ENCODE results near the gene DNAJB5.

Gene DNAJB5

DNA sequence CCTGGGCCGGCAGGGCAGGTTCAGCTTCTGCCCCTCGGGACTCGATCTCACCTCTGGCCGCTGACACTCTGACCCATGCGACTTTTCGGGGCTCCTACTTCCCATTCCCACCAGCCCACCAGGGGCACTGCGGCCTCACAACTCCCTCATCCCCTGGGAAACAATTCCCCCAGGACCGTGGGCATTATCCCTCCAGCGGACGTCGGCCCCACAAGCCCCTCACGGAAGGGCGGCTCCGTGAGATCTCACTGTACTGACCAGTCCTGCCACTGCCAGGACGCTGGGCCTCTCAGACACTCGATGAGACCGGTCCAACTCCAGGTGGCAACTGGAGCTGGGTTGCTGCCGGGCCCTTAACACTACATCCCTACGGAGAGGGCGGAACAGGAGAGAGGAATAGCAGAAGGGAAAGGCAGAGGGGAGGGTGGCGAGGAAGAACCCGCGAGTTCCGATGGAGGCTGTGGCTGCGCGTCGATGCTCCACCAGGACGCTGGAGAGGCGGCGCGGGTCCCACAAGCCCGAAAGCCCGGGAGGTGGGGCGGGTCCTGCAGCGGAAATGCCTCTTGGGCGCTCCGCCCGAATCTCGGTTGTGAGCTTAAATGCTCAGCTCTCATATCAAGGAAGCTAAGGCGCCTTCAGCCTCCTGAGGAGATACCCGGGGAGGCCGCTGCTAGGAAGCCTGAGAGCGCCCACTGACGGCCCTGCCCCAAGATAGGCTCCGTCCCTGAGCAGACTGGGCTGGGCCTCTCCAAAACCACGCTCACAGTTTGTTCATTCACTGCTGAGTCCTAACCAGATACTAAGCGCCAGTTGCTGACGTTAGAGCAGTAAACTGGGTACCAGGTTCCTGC lies 46.5 kb downstream of the DNAJB5 start:
- TF ChIP-seq CREB1 (IDR thresholded peaks at IDR 0.05; ENCODE audit: low read depth) (no peak), NFIC (IDR thresholded peaks at IDR 0.05) (no peak)

DNA sequence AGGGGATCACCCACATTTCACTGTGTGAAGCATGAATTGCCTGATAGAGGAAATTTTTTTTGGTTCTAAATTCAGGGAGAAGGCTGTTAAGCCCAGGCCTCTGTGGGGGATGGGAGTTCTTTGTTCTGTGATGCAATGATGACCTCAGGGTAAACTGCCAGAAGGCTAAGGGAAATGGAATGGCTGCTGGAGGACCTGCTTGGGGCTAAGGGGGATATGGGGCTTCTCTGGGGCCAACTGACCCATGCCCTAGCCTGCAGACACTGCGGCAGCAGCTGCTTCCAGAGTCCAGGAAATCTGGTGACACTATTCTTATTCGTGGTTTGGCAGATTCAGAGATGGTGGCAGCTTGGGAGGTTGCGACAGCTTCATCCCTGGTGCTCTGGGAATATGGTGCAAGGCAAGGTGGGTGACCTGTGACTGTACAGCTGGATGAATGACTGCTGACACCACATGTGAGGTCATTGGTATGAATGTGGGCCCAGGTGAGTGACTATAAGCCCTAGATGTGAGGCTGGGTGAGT lies 52.6 kb downstream of the DNAJB5 start:
- no peak for TF ChIP-seq NFIC (IDR thresholded peaks at IDR 0.05)
- TF ChIP-seq EGR1 (IDR thresholded peaks at IDR 0.05) = no peak
- TF ChIP-seq CEBPB (IDR thresholded peaks at IDR 0.05) = no peak
- TF ChIP-seq TAF1 (IDR thresholded peaks at IDR 0.05; ENCODE audit: low read depth) = no peak
- no peak for TF ChIP-seq RAD21 (IDR thresholded peaks at IDR 0.05; ENCODE audit: low read depth)
- TF ChIP-seq, protein P1, sequence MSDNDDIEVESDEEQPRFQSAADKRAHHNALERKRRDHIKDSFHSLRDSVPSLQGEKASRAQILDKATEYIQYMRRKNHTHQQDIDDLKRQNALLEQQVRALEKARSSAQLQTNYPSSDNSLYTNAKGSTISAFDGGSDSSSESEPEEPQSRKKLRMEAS (IDR thresholded peaks at IDR 0.05) = no peak
- TF ChIP-seq, protein P2, sequence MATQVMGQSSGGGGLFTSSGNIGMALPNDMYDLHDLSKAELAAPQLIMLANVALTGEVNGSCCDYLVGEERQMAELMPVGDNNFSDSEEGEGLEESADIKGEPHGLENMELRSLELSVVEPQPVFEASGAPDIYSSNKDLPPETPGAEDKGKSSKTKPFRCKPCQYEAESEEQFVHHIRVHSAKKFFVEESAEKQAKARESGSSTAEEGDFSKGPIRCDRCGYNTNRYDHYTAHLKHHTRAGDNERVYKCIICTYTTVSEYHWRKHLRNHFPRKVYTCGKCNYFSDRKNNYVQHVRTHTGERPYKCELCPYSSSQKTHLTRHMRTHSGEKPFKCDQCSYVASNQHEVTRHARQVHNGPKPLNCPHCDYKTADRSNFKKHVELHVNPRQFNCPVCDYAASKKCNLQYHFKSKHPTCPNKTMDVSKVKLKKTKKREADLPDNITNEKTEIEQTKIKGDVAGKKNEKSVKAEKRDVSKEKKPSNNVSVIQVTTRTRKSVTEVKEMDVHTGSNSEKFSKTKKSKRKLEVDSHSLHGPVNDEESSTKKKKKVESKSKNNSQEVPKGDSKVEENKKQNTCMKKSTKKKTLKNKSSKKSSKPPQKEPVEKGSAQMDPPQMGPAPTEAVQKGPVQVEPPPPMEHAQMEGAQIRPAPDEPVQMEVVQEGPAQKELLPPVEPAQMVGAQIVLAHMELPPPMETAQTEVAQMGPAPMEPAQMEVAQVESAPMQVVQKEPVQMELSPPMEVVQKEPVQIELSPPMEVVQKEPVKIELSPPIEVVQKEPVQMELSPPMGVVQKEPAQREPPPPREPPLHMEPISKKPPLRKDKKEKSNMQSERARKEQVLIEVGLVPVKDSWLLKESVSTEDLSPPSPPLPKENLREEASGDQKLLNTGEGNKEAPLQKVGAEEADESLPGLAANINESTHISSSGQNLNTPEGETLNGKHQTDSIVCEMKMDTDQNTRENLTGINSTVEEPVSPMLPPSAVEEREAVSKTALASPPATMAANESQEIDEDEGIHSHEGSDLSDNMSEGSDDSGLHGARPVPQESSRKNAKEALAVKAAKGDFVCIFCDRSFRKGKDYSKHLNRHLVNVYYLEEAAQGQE (IDR thresholded peaks at IDR 0.05; ENCODE audit: low read depth) = no peak
- no peak for TF ChIP-seq TEAD4 (IDR thresholded peaks at IDR 0.05)
- no peak for TF ChIP-seq TCF12 (IDR thresholded peaks at IDR 0.05; ENCODE audit: low read depth)
- no peak for TF ChIP-seq EP300 (IDR thresholded peaks at IDR 0.05; ENCODE audit: borderline replicate concordance)
- TF ChIP-seq ZBTB7A (IDR thresholded peaks at IDR 0.05; ENCODE audit: low read depth) = no peak
- TF ChIP-seq CREB1 (IDR thresholded peaks at IDR 0.05; ENCODE audit: low read depth) = no peak
- TF ChIP-seq, protein P3, sequence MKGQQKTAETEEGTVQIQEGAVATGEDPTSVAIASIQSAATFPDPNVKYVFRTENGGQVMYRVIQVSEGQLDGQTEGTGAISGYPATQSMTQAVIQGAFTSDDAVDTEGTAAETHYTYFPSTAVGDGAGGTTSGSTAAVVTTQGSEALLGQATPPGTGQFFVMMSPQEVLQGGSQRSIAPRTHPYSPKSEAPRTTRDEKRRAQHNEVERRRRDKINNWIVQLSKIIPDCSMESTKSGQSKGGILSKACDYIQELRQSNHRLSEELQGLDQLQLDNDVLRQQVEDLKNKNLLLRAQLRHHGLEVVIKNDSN (IDR thresholded peaks at IDR 0.05) = no peak
- TF ChIP-seq YY1 (IDR thresholded peaks at IDR 0.05; ENCODE audit: low read depth) = no peak
- TF ChIP-seq FOXM1 (IDR thresholded peaks at IDR 0.05; ENCODE audit: borderline replicate concordance, low read depth) = no peak

DNA sequence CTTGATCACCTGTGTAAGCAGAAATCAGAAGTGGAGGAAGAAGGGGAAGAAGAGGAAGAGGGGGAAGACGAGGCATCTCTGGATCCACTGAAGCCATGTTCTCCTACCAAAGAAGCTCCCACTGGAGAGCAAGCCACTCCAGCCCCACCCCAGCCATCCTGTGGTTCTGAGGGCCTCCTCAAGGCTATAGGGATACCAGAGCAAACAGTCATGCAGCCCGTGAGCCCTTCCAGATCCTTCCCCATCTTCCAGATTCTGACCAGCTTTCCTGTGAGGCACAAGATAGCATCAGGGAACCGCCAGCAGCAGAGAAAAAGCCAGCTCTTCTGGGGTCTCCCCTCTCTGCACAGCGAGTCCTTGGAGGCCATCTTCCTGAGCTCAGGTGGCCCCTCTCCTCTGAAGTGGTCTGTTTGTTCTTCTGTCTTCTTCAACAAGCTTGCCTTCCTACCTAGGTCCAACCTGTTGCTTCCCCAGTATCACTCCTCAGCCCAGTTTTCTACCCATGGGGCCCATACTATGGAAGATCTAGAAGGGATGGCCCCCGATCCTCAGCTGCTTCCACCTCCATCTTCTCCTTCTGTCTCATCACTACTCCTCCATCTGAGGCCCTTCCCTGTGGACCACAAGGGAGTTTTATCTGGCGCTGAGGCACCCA lies 53.5 kb downstream of the DNAJB5 start:
- TF ChIP-seq CEBPB (IDR thresholded peaks at IDR 0.05) (no peak), NFIC (IDR thresholded peaks at IDR 0.05) (no peak)
- TF ChIP-seq, protein P3 (IDR thresholded peaks at IDR 0.05) = no peak
- TF ChIP-seq, protein P1 (IDR thresholded peaks at IDR 0.05) = no peak

DNA sequence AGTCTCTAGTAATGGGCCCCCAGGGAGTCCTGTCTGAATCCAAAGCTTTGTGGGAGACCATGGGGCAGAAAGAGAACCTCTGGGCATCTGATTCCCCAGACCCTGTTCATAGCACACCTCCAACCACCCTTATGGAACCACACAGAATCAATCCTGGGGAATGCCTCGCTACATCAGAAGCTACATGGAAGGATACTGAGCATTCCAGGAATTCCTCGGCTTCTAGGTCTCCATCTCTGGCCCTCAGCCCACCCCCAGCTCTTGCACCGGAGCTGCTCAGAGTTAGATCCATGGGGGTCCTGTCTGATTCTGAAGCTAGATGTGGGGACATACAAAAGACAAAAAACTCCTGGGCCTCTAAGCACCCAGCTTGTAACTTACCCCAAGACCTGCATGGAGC lies 54.5 kb downstream of the DNAJB5 start:
- TF ChIP-seq CREB1 (IDR thresholded peaks at IDR 0.05; ENCODE audit: low read depth) (no peak), EP300 (IDR thresholded peaks at IDR 0.05; ENCODE audit: borderline replicate concordance) (no peak), EGR1 (IDR thresholded peaks at IDR 0.05) (no peak), NFIC (IDR thresholded peaks at IDR 0.05) (no peak), RAD21 (IDR thresholded peaks at IDR 0.05; ENCODE audit: low read depth) (no peak), FOXM1 (IDR thresholded peaks at IDR 0.05; ENCODE audit: borderline replicate concordance, low read depth) (no peak), YY1 (IDR thresholded peaks at IDR 0.05; ENCODE audit: low read depth) (no peak), CEBPB (IDR thresholded peaks at IDR 0.05) (no peak), TAF1 (IDR thresholded peaks at IDR 0.05; ENCODE audit: low read depth) (no peak), TCF12 (IDR thresholded peaks at IDR 0.05; ENCODE audit: low read depth) (no peak), TEAD4 (IDR thresholded peaks at IDR 0.05) (no peak), ZBTB7A (IDR thresholded peaks at IDR 0.05; ENCODE audit: low read depth) (no peak)
- TF ChIP-seq, protein P2 (IDR thresholded peaks at IDR 0.05; ENCODE audit: low read depth) = no peak
- TF ChIP-seq, protein P3 (IDR thresholded peaks at IDR 0.05) = no peak
- TF ChIP-seq, protein P1 (IDR thresholded peaks at IDR 0.05) = no peak
